ENCODE results near the gene PLPP3.

The PLPP3 gene

DNA sequence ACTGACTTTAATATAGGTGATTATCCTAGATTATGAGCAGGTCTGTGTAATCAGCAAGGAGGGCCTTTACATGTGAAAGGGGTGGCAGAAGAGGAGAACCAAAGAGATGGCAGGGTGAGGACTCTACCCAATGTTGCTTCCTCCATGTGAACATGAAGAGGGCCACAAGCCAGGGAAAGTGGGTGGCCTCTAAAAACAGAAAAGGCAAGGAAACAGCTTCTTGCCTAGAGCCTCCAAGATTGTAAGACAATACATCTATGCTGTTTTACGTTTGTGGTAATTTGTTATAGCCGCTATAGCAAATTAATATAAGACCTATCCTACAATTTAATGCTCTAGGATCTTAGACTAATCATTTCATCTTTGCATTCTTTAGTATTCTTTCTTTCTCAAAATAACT lies 85.5 kb downstream of the PLPP3 start:
- no peak for DNase-seq

GRCh38 chr1:56491441-56491840 lies 87.9 kb downstream of the PLPP3 start:
- no peak for DNase-seq

GRCh38 chr1:56490619-56491018 lies 88.7 kb downstream of the PLPP3 start:
- no peak for DNase-seq

DNA sequence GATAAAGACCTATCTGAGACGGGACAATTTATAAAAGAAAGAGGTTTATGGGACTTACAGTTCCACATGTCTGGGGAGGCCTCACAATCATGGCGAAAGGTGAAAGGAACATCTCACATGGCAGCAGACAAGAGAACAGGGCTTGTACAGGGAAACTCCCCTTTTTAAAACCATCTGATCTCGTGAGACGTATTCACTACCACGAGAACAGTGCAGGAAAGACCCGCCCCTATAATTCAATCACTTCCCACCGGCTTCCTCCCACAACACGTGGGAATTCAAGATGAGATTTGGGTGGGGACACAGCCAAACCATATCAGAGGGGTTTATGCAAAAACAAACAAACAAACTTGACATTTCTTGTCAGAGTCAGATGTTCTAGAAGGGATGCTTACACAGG lies 89.7 kb downstream of the PLPP3 start:
- no peak for DNase-seq

- DNase-seq = no peak
These were observed 94.7 kb downstream of the PLPP3 start for GRCh38 chr1:56484695-56485094.

DNA sequence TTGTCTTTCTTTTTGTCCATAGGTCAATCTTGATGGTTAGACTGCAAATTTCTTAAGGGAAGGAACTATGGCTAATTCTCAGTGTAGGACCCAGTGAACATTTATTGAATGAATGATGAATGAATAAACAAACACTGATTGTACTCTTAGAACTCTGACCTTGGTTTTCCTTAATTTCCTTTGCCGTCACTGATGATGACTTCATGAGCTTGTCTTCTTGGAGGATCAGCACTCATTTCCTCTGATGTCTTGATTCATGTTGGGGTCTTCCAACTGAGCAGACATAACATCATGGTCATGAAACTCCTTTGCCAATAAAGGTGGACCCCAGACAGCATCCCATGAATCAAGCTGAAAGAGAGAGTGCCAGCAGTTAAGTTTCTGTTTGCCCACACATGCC lies 96.3 kb downstream of the PLPP3 start:
- no peak for DNase-seq

DNA sequence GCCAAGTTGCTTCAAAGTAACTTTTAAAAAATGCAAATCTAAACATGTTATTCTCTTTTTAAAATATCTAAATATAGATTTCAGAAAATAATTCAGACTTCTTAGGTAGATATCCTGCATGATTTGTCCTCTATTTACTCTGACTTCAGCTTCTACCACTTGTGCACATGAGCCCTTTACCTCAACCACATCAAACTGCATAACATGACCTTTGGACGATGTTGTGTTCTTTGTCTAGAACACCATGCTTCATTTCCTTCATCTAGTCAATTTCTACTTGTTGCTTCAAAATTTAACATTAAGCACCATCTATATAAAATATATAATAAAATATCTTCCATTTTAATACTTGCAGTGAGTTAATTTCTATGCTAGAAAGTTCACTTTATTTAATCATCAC lies 96.9 kb downstream of the PLPP3 start:
- no peak for DNase-seq

GRCh38 chr1:56481140-56481694 lies 98.1 kb downstream of the PLPP3 start:
- no peak for DNase-seq

DNA sequence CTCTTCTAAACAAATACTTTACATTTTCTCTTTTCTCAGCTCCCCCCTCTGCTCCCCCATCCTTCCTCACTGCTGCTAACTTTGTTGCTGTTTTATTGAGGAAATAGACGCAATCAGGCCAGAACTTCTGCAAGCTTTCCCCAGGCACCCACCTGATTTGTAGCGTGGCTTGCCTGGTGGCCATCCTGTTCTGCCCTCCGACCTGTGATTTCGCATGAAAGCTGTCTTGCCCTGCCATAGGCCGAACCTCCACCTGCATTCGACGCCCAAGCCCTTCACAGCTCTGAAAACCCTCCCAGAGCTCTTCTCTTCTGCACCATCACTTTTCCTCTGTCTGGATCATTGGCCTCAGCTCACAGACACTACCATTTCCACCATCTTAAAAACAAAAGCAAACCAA lies 100.6 kb downstream of the PLPP3 start:
- no peak for DNase-seq

DNA sequence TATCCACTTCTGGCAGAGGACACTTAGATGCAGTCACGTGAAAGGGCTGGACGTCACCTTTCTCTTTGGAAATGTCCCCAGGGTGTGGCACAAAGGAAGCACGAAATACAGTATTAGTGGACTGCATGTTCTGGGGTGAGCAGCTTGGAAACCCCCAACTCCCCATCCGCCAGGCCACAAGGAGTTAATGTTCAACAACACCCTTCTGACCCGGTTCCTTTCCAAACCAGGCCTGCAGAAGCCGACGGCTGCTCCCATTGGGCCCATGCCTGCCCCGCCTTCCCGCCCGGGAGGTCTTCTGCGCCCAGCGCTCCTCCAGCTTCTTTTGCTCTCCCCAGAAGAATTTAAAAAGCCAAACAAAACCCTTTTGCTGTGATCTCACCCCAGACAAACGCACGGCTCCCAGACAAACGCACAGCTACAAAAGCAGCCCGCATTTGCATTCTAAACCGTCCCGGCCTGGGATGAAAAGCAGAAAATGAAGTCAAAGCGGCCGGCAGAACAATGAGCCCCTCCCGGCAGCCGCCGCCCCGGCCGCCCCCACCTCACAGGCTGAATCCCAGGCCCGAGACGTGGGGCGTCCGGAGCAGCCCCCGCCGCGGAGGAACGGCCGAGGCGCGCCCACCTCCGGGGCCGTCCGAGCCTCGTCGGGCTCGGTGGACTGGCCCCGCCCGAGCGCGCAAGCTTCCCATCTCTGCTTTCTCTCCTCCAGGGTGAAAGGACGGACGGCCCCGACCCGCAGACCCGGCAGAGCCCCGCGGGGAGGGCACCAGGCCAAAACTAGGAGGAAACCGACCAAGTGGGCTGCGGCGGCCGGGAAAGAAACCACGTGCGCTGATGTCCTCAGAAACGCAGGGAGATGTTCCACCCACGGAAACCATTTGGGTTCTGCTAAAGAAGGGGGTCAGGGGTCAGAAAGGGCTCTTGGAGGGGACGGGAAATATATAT lies 101.9 kb downstream of the PLPP3 start:
- no peak for DNase-seq

DNA sequence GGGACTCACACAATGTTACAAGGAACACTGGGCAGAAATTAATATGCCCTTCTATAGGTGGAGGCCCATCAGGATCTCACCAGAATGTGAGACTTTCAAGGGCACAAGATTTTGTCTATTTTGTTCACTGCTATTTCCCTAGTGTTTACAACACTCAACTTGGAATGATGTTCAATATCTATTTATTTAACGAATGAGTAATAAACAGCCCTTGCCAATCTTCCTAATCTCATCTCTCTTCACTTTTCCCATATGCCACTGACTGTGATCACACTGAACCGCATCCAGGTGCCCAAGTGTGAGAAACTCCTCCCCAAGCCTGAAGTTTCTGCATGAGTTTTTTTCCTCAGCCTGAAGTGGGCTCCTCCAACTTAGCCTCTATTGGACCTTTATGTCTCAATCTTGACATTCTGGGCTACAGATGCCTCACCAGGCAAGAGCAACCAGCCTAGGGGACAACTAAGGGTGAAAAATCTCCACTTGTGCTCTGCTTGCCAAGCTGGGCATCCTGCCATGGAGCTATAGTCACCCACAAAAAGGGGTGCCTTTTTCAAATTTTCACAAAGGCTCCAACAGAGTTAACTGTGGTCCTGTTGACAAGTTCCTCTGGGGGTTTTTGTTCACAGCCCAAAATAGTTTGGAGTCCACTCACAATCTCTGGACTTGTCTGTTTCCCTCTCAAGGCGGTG lies 105.6 kb downstream of the PLPP3 start:
- no peak for DNase-seq

DNA sequence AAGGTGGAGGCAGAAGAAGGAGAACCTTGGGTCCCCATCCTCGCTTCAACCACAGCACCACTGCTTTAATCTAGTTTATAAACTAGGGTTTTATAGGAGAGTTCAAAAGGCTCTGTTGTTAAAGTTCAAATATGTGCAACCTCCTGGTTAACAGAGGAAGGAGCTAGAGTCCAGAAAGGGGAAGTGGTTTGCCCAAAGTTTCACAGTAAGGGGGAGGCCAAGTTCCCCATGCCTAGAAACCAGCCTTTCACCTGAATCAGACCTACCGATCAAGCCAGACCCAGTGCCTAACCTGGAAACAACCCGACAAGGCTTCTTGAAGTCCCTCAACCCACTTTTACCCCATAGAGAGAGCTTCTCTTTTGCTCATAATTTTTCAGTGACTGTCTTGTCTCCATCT lies 106.5 kb downstream of the PLPP3 start:
- no peak for DNase-seq

GRCh38 chr1:56469640-56470371 lies 109.6 kb downstream of the PLPP3 start:
- DNase-seq = no peak

DNA sequence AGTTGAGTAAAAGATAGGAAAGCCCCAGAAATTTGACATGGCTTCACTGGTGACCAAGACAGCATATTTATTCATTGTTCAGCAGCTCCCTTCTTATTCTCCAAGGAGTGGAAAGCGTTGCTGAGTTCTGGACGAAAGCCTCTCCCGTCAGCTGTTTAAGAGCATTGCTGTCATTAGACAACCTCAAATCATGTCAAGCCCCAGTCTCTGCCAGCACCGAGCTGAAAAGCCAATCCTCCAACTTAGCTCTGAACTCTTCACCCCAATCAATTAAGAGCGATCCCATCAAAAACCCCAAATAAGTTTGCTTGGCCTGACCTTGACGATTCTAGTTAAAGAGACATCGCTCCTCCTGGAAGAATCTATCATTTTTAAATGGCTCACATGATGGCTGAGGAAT lies 110.8 kb downstream of the PLPP3 start:
- DNase-seq = no peak

DNA sequence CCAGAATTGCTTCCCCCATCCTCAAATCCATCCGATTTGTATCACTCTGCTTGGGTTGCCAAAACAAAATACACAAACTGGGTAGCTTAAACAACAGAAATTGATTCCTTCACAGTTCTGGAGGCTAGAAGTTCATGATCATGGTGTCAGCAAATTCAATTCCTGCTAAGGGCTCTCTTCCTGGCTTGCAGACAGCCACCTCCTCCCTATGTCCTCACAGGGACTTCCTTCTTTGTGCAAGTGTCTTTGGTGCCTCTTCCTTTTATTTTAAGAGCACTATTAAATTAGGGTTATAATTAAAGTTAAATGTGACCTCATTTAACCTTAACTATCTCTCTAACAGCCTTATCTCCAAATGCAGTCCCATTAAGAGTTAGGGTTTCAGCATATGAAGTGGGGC lies 112.8 kb downstream of the PLPP3 start:
- no peak for DNase-seq

DNA sequence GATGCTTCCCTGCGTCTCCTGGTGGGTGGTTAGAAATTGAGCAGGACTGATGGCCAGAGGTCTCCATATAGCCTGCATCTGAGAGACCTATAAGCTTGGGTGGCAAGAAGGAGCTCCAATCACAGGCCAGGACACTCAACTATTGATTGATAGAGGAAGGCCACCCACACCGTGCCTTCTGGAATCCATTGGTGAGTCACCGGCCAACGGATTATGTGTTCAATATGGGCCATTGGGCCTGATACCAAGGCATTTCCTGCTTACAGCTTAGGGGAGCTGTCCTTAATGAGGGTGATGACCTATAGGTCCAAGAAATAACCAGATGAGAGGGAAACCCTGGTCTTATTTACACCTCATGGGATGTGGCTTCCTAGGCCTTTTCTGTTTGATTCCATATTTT lies 115.1 kb downstream of the PLPP3 start:
- DNase-seq = no peak

GRCh38 chr1:56463376-56463775 lies 116.0 kb downstream of the PLPP3 start:
- no peak for DNase-seq

DNA sequence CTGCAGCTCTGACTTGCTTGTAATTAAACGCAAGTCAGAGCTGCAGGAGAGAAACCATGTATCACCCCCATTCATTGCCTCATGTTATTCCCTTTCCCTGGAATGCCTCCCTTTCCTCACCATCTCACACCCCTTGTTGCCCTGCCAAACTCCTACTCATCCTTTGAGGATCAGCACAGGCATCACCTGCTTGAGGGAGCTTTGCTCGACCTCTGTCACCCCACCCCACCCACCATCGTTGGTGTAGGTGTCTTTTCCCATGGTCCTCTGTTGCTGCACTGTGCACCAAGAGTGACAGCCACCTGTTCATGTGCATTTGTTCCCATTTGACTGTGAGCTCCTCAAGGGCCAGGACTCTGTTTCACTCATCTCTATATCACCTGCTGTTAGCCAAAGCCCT lies 117.2 kb downstream of the PLPP3 start:
- no peak for DNase-seq

- DNase-seq = no peak
These were observed 117.9 kb downstream of the PLPP3 start for GRCh38 chr1:56461158-56462127.

DNA sequence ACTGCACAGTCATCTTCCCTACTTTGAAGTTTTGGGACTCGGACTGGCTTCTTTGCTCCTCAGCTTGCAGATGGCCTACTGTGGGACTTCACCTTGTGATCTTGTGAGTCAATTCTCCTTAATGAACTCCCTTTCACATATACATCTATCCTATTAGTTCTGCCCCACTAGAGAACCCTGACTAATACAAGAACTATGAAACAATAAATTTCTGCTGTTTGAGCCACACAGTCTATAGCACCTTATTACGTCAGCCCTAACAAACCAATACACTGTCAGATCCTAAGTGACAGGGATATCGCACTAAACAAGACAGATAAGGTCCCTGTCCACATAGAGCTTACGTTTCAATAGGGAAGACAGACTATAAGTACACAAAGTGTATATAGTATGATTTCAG lies 120.1 kb downstream of the PLPP3 start:
- DNase-seq = no peak

DNA sequence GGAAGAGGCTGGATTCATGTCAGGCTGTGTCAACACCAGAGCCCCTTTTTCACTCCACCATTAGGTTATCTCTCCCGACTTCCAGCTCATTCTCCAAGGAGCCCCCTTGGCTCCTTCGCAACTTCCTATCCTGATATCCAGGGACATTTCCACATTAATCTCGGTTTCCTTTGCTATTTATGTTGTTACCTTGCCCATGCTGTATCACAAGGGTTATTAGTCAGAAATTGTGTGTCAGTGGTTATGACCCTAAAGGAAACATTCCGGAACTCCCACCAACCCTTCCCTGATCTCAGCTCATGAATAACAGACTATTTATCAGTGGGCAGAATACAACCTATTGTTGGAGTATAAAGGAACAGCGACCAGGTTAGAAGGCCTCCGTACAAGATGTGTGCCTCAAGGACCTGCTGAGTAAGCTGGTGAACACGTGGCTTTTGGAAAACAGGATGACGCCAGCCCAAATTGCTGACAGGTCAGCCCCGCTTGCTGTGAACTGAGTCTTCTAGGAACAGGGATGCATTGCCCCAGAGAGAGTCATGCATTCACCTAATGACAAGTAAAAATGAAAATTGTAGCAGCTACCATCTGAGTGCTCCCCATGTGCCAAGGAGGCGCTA lies 121.5 kb downstream of the PLPP3 start:
- no peak for DNase-seq

Measured in activated gamma-delta T cell treated with Interleukin-2 at 50 U/mL for 16 hours (primary cell).